Endothelial cell of umbilical vein (primary cell): ENCODE results near the gene CCDC12. TPM values are rescaled to one million over a fixed set of nuclear protein-coding genes. Genes with fewer than 3 reads are reported as not detected.

Source experiments
- BruUV-seq: library from RNA; stranded (reverse); fragments of 400-500 nt; replicated peaks from 2 replicates; lab custom pipeline; 2021; lab: Mats Ljungman, UMichigan
- CTCF ChIA-PET: fragments of 300-600, 350-600 bp; sonication (Branson Sonifier 250); formaldehyde crosslinking; loops from one replicate; lab custom pipeline; 2021; ENCODE audit warnings: antibody characterized with exemption, inconsistent platforms; lab: Charles Lee
- POLR2A ChIA-PET: fragments of 300-600, 350-600 bp; sonication (Branson Sonifier 250); formaldehyde crosslinking; loops from one replicate; lab custom pipeline; 2021; ENCODE audit warnings: antibody characterized with exemption, inconsistent platforms; lab: Charles Lee
- DNase-seq: peaks from one replicate; pipeline ENCODE4 v3.0.0-alpha.2; 2011; ENCODE audit warnings: low read depth, low spot score
- FAIRE-seq: peaks from 2 replicates; lab custom pipeline; 2011; peaks lifted over from hg19 to GRCh38; lab: Jason Lieb, UNC
- H2AFZ ChIP-seq: 2 replicates; pipeline ENCODE4 v1.6.0; 2012; ENCODE audit warnings: low read depth, low read length, control low read depth, inconsistent platforms
- H3K27ac ChIP-seq: 2 replicates; pipeline ENCODE4 v1.5.1; 2011; ENCODE audit warnings: low read depth, mild to moderate bottlenecking, control low read depth, low read length, moderate library complexity; ENCODE audit not compliant: insufficient read depth
- H3K27me3 ChIP-seq, 2 experiments: 2 replicates each; pipeline versions ENCODE4 v1.6.0 to v1.6.1; 2011; ENCODE audit warnings: low read length in 2 of 2, mixed read lengths in 1 of 2; ENCODE audit not compliant: control insufficient read depth in 2 of 2, insufficient read depth in 2 of 2
- H3K36me3 ChIP-seq, 2 experiments: 2 replicates in 1 of 2; 3 replicates in 1 of 2; pipeline ENCODE4 v1.5.1; 2011; ENCODE audit warnings: low read length in 2 of 2, mild to moderate bottlenecking in 1 of 2, moderate library complexity in 1 of 2; ENCODE audit not compliant: control insufficient read depth in 2 of 2, insufficient read depth in 2 of 2; ENCODE audit errors: extremely low read depth in 1 of 2
- H3K4me1 ChIP-seq: 3 replicates; pipeline ENCODE4 v1.5.1; 2011; ENCODE audit warnings: mild to moderate bottlenecking, low read length; ENCODE audit not compliant: control insufficient read depth, insufficient read depth; ENCODE audit errors: extremely low read depth
- H3K4me2 ChIP-seq: 2 replicates; pipeline ENCODE4 v1.6.1; 2011; ENCODE audit warnings: low read length, control low read depth, mixed read lengths; ENCODE audit not compliant: insufficient read depth
- H3K4me3 ChIP-seq, 3 experiments: fragments of 200-600 bp in 1 of 3; sonication (generic), shearing (Covaris generic) in 1 of 3; replicated peaks in 1 of 3; 2 replicates each; pipeline ENCODE4 v1.5.1; 2011 to 2016; ENCODE audit warnings: control low read depth in 3 of 3, low read length in 3 of 3, mild to moderate bottlenecking in 2 of 3, inconsistent platforms in 1 of 3, low read depth in 1 of 3, moderate library complexity in 1 of 3; ENCODE audit not compliant: insufficient read depth in 1 of 3
- H3K79me2 ChIP-seq: 2 replicates; pipeline ENCODE4 v1.6.0; 2012; ENCODE audit warnings: low read length, inconsistent platforms; ENCODE audit not compliant: control insufficient read depth, insufficient read depth
- H3K9ac ChIP-seq: replicated peaks from 2 replicates; pipeline ENCODE3; 2011; ENCODE audit warnings: low read length, control low read depth; ENCODE audit not compliant: insufficient read depth; ENCODE audit errors: extremely low read depth
- H3K9me1 ChIP-seq: replicated peaks from 3 replicates; pipeline ENCODE4 v1.6.0; 2011; ENCODE audit warnings: mild to moderate bottlenecking, low read length; ENCODE audit not compliant: control insufficient read depth, insufficient read depth; ENCODE audit errors: extremely low read depth
- H3K9me3 ChIP-seq: replicated peaks from 2 replicates; pipeline ENCODE4 v1.5.1; 2012; ENCODE audit warnings: low read length, inconsistent platforms; ENCODE audit not compliant: control insufficient read depth, insufficient read depth
- H4K20me1 ChIP-seq: replicated peaks from 2 replicates; pipeline ENCODE3; 2011; ENCODE audit warnings: mild to moderate bottlenecking, low read length; ENCODE audit not compliant: control insufficient read depth, insufficient read depth; ENCODE audit errors: extremely low read depth
- CTCF ChIP-seq, 2 donors: IDR thresholded peaks; 1 replicate in 1 of 2; 2 replicates in 1 of 2; pipeline ENCODE4 v1.5.1; 2011; ENCODE audit warnings: low read length in 2 of 2, mild to moderate bottlenecking in 2 of 2, moderate library complexity in 2 of 2, control low read depth in 1 of 2, inconsistent platforms in 1 of 2, low read depth in 1 of 2; ENCODE audit not compliant: insufficient read depth in 1 of 2; ENCODE audit errors: extremely low read depth in 1 of 2
- EZH2 ChIP-seq: IDR thresholded peaks from 2 replicates; pipeline ENCODE4 v1.6.1; 2012; ENCODE audit warnings: borderline replicate concordance, low read depth, mild to moderate bottlenecking, moderate library complexity, low read length, inconsistent platforms; ENCODE audit not compliant: severe bottlenecking
- FOS ChIP-seq: IDR thresholded peaks from 2 replicates; pipeline ENCODE4 v1.6.1; 2011; ENCODE audit warnings: mild to moderate bottlenecking, low read length, moderate library complexity, borderline replicate concordance; ENCODE audit not compliant: insufficient read depth
- GATA2 ChIP-seq: IDR thresholded peaks from 2 replicates; pipeline ENCODE4 v1.7.0; 2011; ENCODE audit warnings: low read depth, mild to moderate bottlenecking, moderate library complexity, mixed read lengths, low read length; ENCODE audit not compliant: insufficient read length, insufficient read depth
- JUN ChIP-seq: IDR thresholded peaks from 2 replicates; pipeline ENCODE4 v1.6.1; 2011; ENCODE audit warnings: borderline replicate concordance, low read depth; ENCODE audit not compliant: insufficient read length, insufficient read depth
- MAX ChIP-seq: IDR thresholded peaks from 2 replicates; pipeline ENCODE4 v1.6.1; 2011; ENCODE audit not compliant: insufficient read depth, insufficient read length
- MYC ChIP-seq: IDR thresholded peaks from one replicate; pipeline ENCODE4 v1.6.1; 2011; ENCODE audit warnings: mild to moderate bottlenecking, low read depth, low read length
- POLR2A ChIP-seq: IDR thresholded peaks from 2 replicates; pipeline ENCODE4 v1.6.1; 2012; ENCODE audit warnings: low read depth, mild to moderate bottlenecking, control low read depth, low read length
- POLR2AphosphoS5 ChIP-seq: IDR thresholded peaks from 2 replicates; pipeline ENCODE4 v1.6.1; 2012; ENCODE audit warnings: low read depth, mild to moderate bottlenecking, control low read depth, low read length, moderate library complexity; ENCODE audit not compliant: insufficient read depth
- dilution Hi-C: fragments of 300-500 bp; cut with MboI; formaldehyde crosslinking; loops from one replicate; pipeline ENCODE4 v1.15.0; 2019; ENCODE audit warnings: low sequenced_read_pairs; ENCODE audit not compliant: extremely low pct_ligation_motif_present
- intact Hi-C: fragments of 100-400 bp; cut with micrococcal nuclease; formaldehyde crosslinking; loops from one replicate; pipeline ENCODE4 v1.10.0; 2022
- polyA plus RNA-seq, 4 experiments: library from polyadenylated mRNA; depleted of rRNA in 3 of 4; stranded (reverse) in 3 of 4; unstranded in 1 of 4; fragments of >200 nt; gene quantifications; 2 replicates each; pipeline versions ENCODE4 v1.2.1 to v1.2.3, GENCODE V29; 2011 to 2012; ENCODE audit warnings: missing spikeins in 1 of 4
- total RNA-seq: library from RNA; stranded (reverse); gene quantifications from 2 replicates; pipeline ENCODE4 v1.2.3, GENCODE V29; 2021

CCDC12 gene
- total and polyA plus RNA-seq, 2 donors (not counting 3 experiments of a cell fraction or from before 2014, with no cell fraction given): 35.1 to 50.5 TPM

GRCh38 chr3:47014036-47014435 lies 37.5 kb upstream of the CCDC12 start:
- POLR2A ChIA-PET: no interaction called here
- Histone ChIP-seq H3K27me3 (no peaks in the 10 kb centered on the region), H3K4me3 (no peak overlapping the region), H3K9me3 (no peaks in the 10 kb centered on the region), H2AFZ (no peak overlapping the region), H4K20me1 (no peaks in the 10 kb centered on the region), H3K79me2 (no peaks in the 10 kb centered on the region), H3K27ac (no peak overlapping the region), H3K9ac (no peak overlapping the region), H3K9me1 (no peaks in the 10 kb centered on the region), H3K4me2 (no peak overlapping the region), H3K36me3 (peaks cover 3 to 11% of the 10 kb centered on the region in 2 experiments), H3K4me1 (peaks cover 18% of the 10 kb centered on the region)
- CTCF ChIA-PET: no interaction called here
- dilution Hi-C loops (no loop called here), intact Hi-C loops (loop anchor here (10.0 kb wide), 1 partner anchor 361 kb away; no protein-coding TSS in a partner anchor)
- BruUV-seq: no TSS peak
- DNase-seq (no peak), FAIRE-seq (no peak)
- TF ChIP-seq CTCF (IDR thresholded peaks at IDR 0.05; ENCODE audit: extremely low read depth in 1 of 2, insufficient read depth in 1 of 2, low read depth in 1 of 2, low read length in 2 of 2): no peak

DNA sequence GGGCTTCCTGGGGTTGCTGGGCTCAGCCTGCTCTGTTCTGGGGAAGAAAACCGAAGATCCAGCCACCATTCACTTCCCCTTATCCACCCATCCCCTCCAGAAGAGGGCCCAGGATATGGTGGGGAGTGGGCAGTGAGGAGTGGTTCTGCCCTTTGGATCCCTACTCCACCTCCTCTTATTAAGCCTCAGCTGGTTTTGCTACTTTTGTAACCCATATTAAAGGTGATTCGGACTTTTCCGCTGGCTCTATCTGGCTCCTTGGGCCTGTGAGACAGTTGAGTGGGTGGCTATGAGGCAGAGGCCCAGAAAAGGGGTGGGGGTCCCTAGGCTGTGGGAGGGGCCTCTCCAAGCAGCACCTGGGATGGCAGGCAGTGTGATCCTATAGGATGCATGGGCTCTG lies 36.7 kb upstream of the CCDC12 start:
- Histone ChIP-seq H3K4me3 (no peak overlapping the region), H3K27me3 (no peaks in the 10 kb centered on the region), H3K9ac (no peak overlapping the region), H3K4me1 (peaks cover 18% of the 10 kb centered on the region), H3K4me2 (no peak overlapping the region), H3K27ac (no peak overlapping the region), H3K79me2 (no peaks in the 10 kb centered on the region), H4K20me1 (no peaks in the 10 kb centered on the region), H3K9me1 (no peaks in the 10 kb centered on the region), H3K9me3 (no peaks in the 10 kb centered on the region), H3K36me3 (peaks cover 2 to 7% of the 10 kb centered on the region in 2 experiments), H2AFZ (no peak overlapping the region)
- BruUV-seq: no TSS peak
- FAIRE-seq: no peak
- intact Hi-C loops: loop anchor here (10.0 kb wide), 1 partner anchor 362 kb away; no protein-coding TSS in a partner anchor
- TF ChIP-seq FOS: no peak
- TF ChIP-seq CTCF (IDR thresholded peaks at IDR 0.05; ENCODE audit: extremely low read depth in 1 of 2, insufficient read depth in 1 of 2, low read depth in 1 of 2, low read length in 2 of 2): no peak
- TF ChIP-seq JUN: no peak
- no peak for TF ChIP-seq POLR2AphosphoS5
- TF ChIP-seq POLR2A: no peak
- TF ChIP-seq EZH2: no peak
- TF ChIP-seq MAX: no peak
- no peak for TF ChIP-seq GATA2
- no peak for TF ChIP-seq MYC
- DNase-seq: no peak
- ChIA-PET POLR2A (no interaction called here), CTCF (no interaction called here)
- dilution Hi-C loops: no loop called here
